Measurements from ENCODE around the gene UGT2B7.

DNA sequence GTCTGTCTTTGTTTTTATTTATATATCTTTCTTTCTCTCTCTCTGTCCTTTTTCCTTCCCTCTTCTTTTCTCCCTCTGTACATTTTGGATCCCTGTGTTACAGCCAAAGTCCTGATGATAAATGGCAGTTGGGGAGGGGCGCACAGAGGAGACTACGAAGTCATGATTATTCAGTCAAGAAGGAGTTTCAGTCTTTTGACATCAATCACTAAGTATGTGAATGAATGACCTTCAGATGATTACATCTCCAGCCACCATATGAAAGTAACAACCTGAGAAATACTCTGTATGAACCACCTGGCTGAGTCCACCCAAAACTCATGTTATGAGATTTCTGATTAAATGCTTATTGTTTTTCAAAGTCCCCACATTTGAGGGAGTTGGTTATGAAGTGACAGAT lies 45.0 kb downstream of the UGT2B7 start:
- TF ChIP-seq, protein P1, sequence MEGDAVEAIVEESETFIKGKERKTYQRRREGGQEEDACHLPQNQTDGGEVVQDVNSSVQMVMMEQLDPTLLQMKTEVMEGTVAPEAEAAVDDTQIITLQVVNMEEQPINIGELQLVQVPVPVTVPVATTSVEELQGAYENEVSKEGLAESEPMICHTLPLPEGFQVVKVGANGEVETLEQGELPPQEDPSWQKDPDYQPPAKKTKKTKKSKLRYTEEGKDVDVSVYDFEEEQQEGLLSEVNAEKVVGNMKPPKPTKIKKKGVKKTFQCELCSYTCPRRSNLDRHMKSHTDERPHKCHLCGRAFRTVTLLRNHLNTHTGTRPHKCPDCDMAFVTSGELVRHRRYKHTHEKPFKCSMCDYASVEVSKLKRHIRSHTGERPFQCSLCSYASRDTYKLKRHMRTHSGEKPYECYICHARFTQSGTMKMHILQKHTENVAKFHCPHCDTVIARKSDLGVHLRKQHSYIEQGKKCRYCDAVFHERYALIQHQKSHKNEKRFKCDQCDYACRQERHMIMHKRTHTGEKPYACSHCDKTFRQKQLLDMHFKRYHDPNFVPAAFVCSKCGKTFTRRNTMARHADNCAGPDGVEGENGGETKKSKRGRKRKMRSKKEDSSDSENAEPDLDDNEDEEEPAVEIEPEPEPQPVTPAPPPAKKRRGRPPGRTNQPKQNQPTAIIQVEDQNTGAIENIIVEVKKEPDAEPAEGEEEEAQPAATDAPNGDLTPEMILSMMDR (conservative IDR thresholded peaks at IDR 0.05; ENCODE audit: low read depth, low read length): no peak
- no peak for TF ChIP-seq EZH2phosphoT487 (IDR thresholded peaks at IDR 0.05; ENCODE audit: borderline replicate concordance, low read length)
- no peak for TF ChIP-seq EZH2 (IDR thresholded peaks at IDR 0.05; ENCODE audit: low read length, unreplicated experiment)

Measured in PC-3 (cell line).